WERI-Rb-1 (cell line): ENCODE results near the gene KCND1.
A peak's percentile ranks its signal among the peaks of the same experiment; 100 is the strongest.

Source experiments
- DNase-seq: peaks from one replicate; pipeline ENCODE4 v3.0.0-alpha.2; 2020
- H3K27ac ChIP-seq: fragments of 250-450 bp; sonication (Bioruptor Pico); 2 replicates; pipeline ENCODE4 v1.5.1; 2020; ENCODE audit warnings: mild to moderate bottlenecking, moderate library complexity
- H3K27me3 ChIP-seq: fragments of 250-450 bp; sonication (Bioruptor Pico); 2 replicates; pipeline ENCODE4 v1.5.1; 2021; ENCODE audit warnings: mild to moderate bottlenecking, low read depth, moderate library complexity; ENCODE audit not compliant: insufficient read depth, severe bottlenecking
- H3K36me3 ChIP-seq: fragments of 250-450 bp; sonication (Bioruptor Pico); 2 replicates; pipeline ENCODE4 v1.5.1; 2020; ENCODE audit warnings: mild to moderate bottlenecking, moderate library complexity
- H3K4me3 ChIP-seq: 2 replicates; pipeline ENCODE4 v1.5.1; 2011; ENCODE audit warnings: low read depth, mild to moderate bottlenecking, control low read depth, low read length
- H3K9me3 ChIP-seq: fragments of 250-450 bp; sonication (Bioruptor Pico); 2 replicates; pipeline ENCODE4 v1.5.1; 2021; ENCODE audit warnings: mild to moderate bottlenecking, moderate library complexity; ENCODE audit not compliant: severe bottlenecking
- CTCF ChIP-seq: IDR thresholded peaks from 2 replicates; pipeline ENCODE4 v1.5.1; 2011; ENCODE audit warnings: low read depth, mild to moderate bottlenecking, control low read depth, inconsistent platforms, low read length

The KCND1 gene

GRCh38 chrX:48920718-48921104 is 50.9 kb downstream of the KCND1 start:
- Histone ChIP-seq H3K9me3 (peaks cover 10% of the 10 kb centered on the region), H3K4me3 (no peak overlapping the region), H3K27ac (no peak overlapping the region), H3K27me3 (no peaks in the 10 kb centered on the region), H3K36me3 (peaks cover 5% of the 10 kb centered on the region)
- TF ChIP-seq CTCF: no peak
- DNase-seq: no peak

GRCh38 chrX:48919947-48920717 is 51.5 kb downstream of the KCND1 start:
- Histone ChIP-seq H3K27ac (no peak overlapping the region), H3K9me3 (peaks cover 10% of the 10 kb centered on the region), H3K4me3 (no peak overlapping the region), H3K36me3 (no peaks in the 10 kb centered on the region; the same call in 1 of the 2 replicates), H3K27me3 (no peaks in the 10 kb centered on the region)
- DNase-seq: no peak
- TF ChIP-seq CTCF: no peak

GRCh38 chrX:48919360-48919841 is 52.2 kb downstream of the KCND1 start:
- peak overlapping the region; percentile 56 for H3K27ac ChIP-seq
- peak; percentile 22 for DNase-seq
- no peaks in the 10 kb centered on the region for H3K27me3 ChIP-seq
- no peaks in the 10 kb centered on the region; the same call in 1 of the 2 replicates for H3K36me3 ChIP-seq
- TF ChIP-seq CTCF: no peak
- peak overlapping the region; percentile 47 for H3K4me3 ChIP-seq
- H3K9me3 ChIP-seq: peaks cover 10% of the 10 kb centered on the region

- H3K4me3 ChIP-seq: peak within 1 kb of the TSS; percentile 60
Observed at GRCh38 chrX:48918643-48919340, 52.9 kb downstream of the KCND1 start, which contains the start of gene PIM2. PIM2 (minus strand) TSS chrX:48919024; CDS start chrX:48918834, 190 bp downstream.

GRCh38 chrX:48918301-48918642 is 53.4 kb downstream of the KCND1 start:
- Histone ChIP-seq H3K9me3 (peaks cover 10% of the 10 kb centered on the region), H3K4me3 (peak overlapping the region; percentile 60), H3K27ac (peak overlapping the region; percentile 69), H3K27me3 (no peaks in the 10 kb centered on the region), H3K36me3 (no peaks in the 10 kb centered on the region; the same call in 1 of the 2 replicates)
- DNase-seq: no peak
- no peak for TF ChIP-seq CTCF

More at GRCh38 chrX:48918643-48919340, 52.9 kb downstream of the KCND1 start, which contains the start of gene PIM2:
- Histone ChIP-seq H3K9me3 (peaks cover 10% of the 10 kb centered on the region), H3K27ac (peak within 1 kb of the TSS; percentile 69), H3K36me3 (no peaks in the 10 kb centered on the region; the same call in 1 of the 2 replicates), H3K27me3 (no peaks in the 10 kb centered on the region)
- DNase-seq: peak; percentile 93
- TF ChIP-seq CTCF: no peak
